Measurements from ENCODE around the gene PLA2G4F.

Gene PLA2G4F

DNA sequence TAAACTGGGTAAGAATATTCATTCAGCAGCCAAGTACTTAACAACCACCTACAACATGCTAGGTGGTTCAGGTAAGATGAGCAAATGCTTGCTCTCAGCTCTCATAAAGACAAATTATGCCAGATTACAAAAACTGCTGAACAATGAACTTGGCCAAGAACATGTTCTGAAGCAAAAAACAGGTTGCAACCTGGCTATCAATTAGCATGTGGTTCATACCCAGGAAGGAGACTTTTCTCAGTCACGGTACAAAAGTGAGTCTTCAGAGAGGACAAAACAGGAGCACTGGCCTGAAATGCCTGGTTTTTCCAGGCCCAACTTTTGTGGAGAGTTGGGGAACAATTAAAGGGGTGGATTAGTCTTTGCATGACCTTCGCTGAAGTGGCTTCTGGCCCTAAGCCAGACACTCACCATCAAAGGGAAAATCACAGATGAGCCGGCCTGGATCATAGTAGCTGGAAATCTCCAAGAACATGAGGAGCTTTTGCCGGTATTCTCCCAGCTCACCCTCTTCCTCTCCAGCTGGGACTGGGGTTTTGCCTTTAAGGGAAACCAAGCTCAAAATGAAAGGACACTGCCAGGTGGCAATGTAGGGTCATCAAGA, 7.6 kb upstream of the PLA2G4F start:
- no peak for DNase-seq

DNA sequence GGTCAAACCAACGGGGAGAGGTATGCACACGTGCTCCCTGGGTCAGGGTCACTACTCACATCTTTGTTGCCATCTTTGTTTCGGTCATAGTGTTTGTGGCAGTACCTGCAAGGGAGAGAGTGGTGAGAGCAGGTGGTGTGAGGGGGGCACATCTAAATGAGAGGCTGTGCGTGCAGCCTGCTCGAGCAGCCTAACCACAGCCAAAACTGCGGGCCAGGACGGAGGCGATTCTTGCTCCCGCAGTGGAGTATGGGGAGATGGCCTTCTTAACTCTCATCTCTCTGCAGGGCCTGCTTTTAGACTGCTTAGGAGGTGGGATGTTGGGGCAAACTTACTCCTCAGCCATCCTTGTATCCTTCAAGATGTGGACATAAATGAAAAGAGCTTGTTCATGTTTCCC, 6.9 kb upstream of the PLA2G4F start:
- DNase-seq, result no peak

DNA sequence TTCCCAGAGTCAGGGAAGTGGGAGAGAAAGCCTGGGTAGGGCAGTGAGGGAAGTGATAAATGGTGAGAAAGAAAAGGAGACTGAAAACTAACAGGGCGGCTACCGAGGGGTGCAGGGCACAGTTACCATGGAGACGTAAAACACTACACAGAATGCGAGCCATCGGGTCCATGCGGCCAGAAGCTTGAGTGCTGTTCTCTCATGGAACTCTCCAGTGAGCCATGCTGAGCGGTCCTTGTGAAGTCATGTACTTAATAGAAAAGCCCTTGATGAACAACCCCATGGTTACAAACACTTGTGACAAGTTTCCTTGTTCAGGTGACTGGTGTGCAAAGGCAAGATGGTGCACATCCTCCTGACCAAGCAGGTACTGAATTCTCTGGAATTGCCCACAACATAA, 3.7 kb upstream of the PLA2G4F start:
- DNase-seq, result no peak

DNA sequence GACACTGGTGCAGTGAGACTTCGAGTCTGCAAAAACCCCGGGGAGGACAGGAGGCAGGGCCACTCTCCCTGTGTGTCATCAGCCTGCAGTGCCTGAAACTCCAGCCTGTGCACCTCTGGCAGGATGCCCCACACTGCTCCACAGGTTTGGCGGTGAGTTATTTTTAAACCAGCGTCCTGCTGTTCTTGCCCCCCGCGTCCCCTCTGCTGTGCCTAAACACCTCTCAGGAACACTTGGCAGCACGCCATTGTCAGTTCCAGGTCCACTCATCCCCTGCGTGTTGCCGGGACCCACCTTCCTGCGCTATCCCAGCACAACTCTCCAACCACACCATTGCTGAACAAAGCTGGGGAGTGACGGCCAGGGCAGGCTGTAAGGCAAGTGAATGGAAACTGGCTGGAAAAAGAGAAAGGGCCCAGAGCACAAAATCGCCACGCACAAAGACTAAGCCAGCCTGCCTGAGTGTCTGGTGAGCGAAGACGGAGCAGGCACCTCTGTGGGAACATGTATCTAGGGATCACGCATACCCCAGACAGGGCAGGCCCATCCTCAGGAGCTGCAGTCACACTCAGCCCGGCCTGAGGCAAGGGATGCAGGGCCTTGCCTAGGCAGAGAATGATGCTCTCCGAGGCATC, 3.1 kb upstream of the PLA2G4F start:
- DNase-seq, result no peak

DNA sequence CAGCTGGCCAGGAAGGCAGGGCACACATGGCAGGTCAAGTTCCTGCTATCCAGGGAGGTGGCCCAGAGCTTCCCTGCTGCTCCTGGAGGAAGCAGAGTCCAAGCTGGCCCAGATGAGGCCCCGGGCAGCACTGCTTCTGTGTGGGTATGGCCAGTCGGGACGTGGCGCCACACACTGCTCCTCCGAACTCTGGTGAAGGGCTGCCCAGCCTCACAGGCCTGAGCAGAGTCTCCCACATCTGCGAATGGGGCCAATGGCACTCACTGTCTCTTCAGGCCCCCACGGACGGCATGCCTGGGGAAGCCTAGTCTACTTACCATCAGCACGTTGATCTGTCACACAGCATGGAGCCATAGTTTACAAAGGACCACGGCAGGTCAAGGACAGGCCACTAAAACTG, 2.5 kb upstream of the PLA2G4F start:
- no peak for DNase-seq

DNA sequence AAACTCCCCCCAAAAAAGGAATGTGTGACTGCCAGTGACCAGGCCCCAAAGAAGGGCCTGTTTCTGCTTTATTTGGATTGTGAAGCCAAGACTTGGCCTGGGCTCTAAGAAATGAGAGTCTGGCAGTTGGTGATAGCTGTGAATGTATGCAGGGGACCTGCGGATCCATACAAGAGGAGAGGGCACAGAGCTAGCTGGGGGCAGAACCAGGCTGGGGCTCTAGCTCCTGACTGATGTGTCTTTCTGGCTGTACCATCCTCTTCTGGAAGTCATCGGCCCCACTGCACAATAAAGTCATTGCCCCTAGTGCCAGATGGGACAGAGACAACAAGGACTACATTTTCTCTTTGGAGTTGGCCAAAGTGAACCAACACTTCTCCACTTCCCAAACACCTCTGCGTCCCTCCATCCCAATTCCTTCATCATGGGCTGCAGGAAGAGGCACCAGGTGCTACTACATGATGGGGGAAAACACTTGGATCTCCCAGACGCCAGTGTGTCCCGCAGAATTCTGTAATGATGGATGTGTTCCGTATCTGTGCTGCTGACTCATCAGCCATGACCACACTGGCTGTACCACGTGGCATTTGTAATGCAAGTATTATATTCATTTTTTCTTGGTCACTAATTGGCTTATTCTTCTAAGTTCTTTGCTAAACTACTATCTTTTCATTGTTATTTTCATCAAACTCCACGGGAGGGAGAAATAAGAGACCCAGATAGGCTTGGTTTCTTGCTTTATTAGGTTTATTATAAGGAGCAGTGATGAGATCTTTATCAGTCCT, 1.7 kb upstream of the PLA2G4F start:
- no peak for DNase-seq

DNA sequence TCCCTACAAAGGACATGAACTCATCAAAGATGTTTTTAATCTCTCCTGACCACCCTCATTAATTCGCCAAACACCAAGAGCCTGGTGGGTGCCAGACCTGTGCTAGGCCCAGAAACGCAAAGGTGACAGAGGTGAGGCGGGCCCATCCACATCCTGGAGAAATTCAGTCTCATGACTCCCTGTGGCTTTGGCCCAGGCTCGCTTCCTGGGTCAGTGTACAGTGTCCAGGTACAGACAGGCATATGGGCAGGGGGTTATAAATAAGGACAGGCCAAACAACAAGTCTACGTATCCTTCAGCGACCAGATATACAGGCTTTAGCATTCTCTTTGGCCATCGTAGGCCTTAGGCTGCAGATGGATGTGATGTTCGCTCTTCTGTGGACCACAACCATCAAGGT, 945 bp upstream of the PLA2G4F start:
- DNase-seq, result no peak

GRCh38 chr15:42155546-42156242, 742 bp downstream of the PLA2G4F start:
- no peak for DNase-seq

GRCh38 chr15:42154956-42155355, 1.5 kb downstream of the PLA2G4F start:
- DNase-seq, result no peak

DNA sequence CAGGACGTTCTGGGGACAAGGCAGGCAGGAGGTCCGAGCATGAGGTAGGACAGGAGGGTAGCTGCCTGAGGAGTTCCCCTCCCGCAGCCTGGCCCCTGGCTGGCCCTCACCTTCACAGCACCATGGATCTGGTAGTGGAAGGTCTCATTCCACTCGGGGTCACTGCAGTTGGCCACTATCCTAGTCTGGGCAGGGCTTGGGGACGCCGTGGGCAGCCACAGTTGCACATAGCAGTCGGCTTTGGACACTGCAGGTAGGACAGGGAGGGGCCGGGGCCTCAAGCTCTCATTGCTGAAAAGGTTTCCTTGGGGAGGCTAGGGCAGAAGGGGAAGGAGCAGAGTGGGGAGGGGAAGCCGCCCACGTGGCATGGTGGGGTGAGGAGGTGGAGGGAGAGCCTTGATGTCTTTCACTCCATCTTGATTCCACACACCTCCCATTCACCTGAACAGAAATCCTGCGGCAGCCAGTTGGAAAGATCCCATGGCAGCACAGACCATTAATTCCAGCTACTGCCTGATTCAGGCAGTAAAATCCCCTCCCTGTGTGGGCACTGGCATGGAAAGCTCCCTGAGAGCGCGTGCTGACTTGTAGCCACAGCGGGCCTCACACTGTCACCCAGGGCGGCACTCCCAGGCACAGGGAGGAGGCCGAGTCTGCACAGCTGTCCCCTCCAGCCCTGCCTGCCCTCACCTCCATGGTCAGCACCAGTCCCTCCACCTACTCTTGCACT, 2.1 kb downstream of the PLA2G4F start:
- no peak for DNase-seq

DNA sequence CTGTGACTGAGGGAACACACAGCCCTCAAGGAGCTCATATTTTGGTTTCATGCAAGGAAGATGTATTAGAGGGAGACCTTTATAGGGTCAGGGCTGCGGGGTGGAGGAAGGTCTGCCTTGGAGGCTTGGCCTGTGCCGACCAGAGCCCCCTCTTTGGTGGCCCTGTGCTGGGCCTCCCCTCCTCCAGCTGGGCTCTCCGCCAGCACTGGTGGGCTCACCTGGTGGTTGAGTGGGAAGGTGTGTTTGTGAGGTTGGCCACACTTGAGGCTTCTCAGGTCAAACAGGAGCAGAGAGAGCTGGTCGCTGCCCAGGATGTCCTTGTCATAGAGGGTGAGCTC, 2.6 kb downstream of the PLA2G4F start:
- no peak for DNase-seq

- no peak for DNase-seq
Observed at GRCh38 chr15:42152921-42153698, 3.3 kb downstream of the PLA2G4F start.

DNA sequence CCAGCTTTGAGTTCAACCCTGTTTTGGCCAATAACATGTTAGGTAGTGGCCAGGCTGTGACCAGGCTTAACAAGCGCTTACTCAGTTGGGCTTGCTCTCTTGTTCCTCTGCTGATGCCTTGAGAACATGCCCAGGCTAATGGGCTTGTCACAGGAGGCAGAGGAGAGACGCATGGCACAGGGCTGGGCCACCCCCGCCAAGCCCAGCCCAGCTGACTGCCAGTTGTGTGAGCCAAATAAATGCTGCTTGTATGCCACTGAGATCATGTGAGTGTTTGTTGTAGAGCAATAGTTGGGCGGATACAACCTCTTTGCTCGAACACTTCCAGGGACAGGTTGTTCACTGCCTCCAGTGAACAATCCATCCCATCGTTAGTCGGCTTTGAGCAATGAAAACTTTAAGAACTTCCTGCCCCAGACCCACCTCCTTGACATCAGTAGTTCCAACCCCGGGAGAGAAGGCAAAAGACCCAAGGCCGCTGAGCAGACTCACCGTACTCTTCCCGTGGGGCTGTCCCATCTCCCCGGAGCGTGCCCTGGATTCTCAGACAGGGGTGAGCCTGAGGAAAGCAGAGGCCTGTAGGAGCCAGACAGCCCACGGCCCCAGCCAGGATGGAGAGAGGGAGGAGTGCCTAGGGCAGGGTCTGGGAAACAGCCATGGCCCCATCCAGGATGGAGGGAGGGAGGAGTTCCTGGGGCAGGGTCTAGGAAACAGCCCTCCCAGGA, 4.1 kb downstream of the PLA2G4F start:
- DNase-seq, result no peak

DNA sequence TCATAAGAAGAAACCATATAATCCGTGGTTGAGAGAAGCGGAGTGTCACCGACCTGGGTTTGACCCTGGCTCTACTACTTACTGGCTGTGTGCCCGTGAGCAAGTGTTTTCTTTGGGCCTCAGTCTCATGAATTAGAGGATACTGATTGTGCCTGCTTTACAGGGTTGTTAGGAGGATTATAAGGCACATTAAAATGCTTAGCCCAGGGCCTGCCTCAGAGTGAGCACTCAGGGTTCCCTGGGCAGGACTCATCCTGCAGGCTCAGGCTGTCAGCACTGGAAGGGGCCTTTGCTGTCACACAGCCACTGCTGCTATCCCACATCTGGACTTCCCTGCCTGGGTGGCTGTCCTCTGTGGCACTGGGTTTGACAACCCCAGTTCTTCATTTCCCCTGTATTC, 4.7 kb downstream of the PLA2G4F start:
- no peak for DNase-seq

DNA sequence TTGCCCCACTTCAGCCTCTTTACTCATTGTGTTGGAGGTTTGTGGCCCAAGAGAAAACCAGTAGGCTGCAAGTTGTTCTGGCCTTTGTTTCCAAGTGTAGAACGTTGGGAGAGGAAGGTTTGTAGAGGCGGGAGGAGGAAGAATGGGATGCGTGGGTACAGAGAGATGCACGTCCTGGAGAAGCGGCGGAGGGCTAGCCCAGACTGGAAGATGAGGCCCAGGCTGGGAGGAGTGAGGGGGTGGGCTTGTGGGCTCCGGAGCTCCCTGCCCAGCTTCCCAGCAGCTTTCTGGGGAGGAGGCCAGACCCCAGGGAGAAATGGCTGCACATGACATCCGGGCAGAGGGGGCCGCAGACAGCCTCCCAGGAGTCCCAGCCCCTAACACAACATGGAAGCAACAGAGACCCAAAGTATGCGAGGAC, 5.3 kb downstream of the PLA2G4F start:
- DNase-seq, result no peak

GRCh38 chr15:42150219-42150970, 6.0 kb downstream of the PLA2G4F start:
- no peak for DNase-seq

DNA sequence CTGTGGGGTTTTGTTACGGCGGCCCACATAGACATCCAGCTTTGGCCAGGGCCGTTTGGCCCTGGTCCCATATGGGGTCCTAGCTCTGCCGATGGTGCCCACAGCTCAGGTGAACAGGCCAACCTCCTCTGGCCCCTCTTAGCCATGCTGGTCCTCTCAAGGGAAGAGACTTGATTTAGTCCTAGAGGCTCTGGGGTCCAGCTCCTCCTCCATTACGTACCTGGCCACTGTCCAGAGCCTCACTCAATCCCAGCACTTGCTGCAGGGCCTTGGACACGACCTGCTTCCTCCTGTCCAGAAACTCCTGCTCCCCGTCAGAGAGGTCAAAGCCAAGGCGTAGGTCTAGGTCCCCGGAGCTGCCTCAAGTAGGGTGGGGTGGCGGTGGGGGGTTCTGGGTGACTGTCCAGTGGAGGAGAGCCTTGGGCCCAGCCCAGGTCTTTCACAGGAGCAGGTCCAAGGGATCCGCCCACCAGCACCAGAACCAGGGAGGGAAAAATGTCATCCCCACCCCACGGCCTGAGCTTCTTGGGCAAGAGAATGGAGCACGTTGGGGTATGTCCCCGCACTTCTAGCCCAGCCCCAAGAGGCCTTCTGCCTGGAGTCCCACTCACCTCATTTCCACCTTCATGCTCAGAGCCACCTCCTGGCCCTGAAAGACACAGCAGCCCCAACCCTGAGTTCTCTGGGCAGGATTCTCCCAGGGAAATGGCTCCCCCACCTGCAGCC, 6.8 kb downstream of the PLA2G4F start:
- DNase-seq, result no peak

GRCh38 chr15:42148808-42149492, 7.5 kb downstream of the PLA2G4F start:
- DNase-seq, result no peak

GRCh38 chr15:42147431-42147735, 9.1 kb downstream of the PLA2G4F start:
- no peak for DNase-seq

All from KG1 (cell line).